ENCODE data around the gene WBP11. TPM values are rescaled to one million over a fixed set of nuclear protein-coding genes. Genes with fewer than 3 reads are reported as not detected.

WBP11 gene
- total RNA-seq, 2 experiments from 2014 or later, result 169 to 188 TPM

DNA sequence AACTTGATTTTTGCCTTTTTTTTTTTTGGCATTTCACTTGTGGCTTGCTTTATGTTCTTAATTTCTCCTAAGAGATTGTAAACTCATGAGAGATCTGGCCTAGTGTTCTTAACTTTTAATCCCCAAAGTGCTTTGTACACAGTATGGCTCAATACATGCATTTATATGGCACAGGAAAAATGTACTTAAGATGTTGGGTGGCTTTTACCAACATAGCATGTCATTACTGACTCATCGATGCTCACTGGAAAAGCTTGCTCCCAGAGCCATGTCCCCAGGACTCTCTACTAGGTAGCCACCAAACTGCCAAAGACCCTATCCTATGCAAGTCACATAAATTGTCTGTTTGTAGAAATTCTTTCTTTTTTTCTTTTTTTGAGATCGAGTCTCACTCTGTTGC lies 23.8 kb upstream of the WBP11 start:
- POLR2A ChIA-PET, result no interaction called here
- TF ChIP-seq, protein P1, sequence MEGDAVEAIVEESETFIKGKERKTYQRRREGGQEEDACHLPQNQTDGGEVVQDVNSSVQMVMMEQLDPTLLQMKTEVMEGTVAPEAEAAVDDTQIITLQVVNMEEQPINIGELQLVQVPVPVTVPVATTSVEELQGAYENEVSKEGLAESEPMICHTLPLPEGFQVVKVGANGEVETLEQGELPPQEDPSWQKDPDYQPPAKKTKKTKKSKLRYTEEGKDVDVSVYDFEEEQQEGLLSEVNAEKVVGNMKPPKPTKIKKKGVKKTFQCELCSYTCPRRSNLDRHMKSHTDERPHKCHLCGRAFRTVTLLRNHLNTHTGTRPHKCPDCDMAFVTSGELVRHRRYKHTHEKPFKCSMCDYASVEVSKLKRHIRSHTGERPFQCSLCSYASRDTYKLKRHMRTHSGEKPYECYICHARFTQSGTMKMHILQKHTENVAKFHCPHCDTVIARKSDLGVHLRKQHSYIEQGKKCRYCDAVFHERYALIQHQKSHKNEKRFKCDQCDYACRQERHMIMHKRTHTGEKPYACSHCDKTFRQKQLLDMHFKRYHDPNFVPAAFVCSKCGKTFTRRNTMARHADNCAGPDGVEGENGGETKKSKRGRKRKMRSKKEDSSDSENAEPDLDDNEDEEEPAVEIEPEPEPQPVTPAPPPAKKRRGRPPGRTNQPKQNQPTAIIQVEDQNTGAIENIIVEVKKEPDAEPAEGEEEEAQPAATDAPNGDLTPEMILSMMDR (IDR thresholded peaks at IDR 0.05), result no peak
- intact Hi-C loops (cut with DNase I, micrococcal nuclease), result no loop called here

DNA sequence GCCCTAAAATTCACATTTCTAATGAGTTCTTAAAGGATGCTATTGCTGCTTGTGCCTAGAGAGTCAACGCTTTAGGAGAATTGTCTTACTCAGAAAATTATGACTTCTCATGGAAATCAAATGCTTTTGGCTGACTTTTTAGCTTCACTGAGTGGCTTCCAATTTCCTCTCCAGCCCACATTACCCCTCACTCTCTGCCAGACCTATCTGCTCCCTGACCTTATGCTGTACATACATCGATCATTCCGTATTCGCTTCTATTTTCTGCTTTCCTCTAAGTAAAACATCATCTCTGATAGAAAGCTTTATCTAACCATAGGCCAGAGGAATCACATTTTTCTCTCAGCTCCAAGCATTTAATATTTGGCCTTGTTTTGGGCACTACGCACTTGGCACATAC lies 23.2 kb upstream of the WBP11 start:
- ChIA-PET POLR2A (no interaction called here), CTCF (no interaction called here)
- no peak overlapping the region for H3K4me3 ChIP-seq (ENCODE audit: low read length)
- intact Hi-C loops (cut with DNase I, micrococcal nuclease), result no loop called here
- no peaks in the 10 kb centered on the region for H3K36me3 Mint-ChIP-seq (ENCODE audit: low read depth)
- no peaks in the 10 kb centered on the region for H3K4me1 Mint-ChIP-seq (ENCODE audit: low read depth)
- no peaks in the 10 kb centered on the region for H3K4me1 ChIP-seq (ENCODE audit: insufficient read depth, low read length)
- H3K4me3 Mint-ChIP-seq, result no peak overlapping the region
- H3K27me3 ChIP-seq (ENCODE audit: control insufficient read depth in 1 of 2, insufficient read depth in 2 of 2, low read length in 2 of 2), result no peaks in the 10 kb centered on the region
- DNase-seq, result no peak
- H3K36me3 ChIP-seq (ENCODE audit: insufficient read depth, low read length), result no peaks in the 10 kb centered on the region
- H3K27me3 Mint-ChIP-seq, result peaks cover 2% of the 10 kb centered on the region
- no peaks in the 10 kb centered on the region for H3K9me3 Mint-ChIP-seq
- H3K9me3 ChIP-seq (ENCODE audit: control insufficient read depth in 1 of 2, insufficient read depth in 1 of 2, low read length in 2 of 2), result no peaks in the 10 kb centered on the region
- H3K27ac ChIP-seq (ENCODE audit: low read depth in 1 of 2, low read length in 2 of 2), result no peak overlapping the region
- H3K27ac Mint-ChIP-seq, result no peak overlapping the region
- TF ChIP-seq, protein P1 (IDR thresholded peaks at IDR 0.05), result no peak
- ATAC-seq (ENCODE audit: poor library complexity), result no peak

More for the DNA sequence above, 23.8 kb upstream of the WBP11 start:
- H3K4me3 ChIP-seq (ENCODE audit: low read length), result no peak overlapping the region
- H3K4me1 ChIP-seq (ENCODE audit: insufficient read depth, low read length), result no peaks in the 10 kb centered on the region
- no peak overlapping the region for H3K27ac ChIP-seq (ENCODE audit: low read depth in 1 of 2, low read length in 2 of 2)
- H3K4me1 Mint-ChIP-seq (ENCODE audit: low read depth), result no peaks in the 10 kb centered on the region
- H3K4me3 Mint-ChIP-seq, result no peak overlapping the region
- no peaks in the 10 kb centered on the region for H3K36me3 ChIP-seq (ENCODE audit: insufficient read depth, low read length)
- no peaks in the 10 kb centered on the region for H3K9me3 ChIP-seq (ENCODE audit: control insufficient read depth in 1 of 2, insufficient read depth in 1 of 2, low read length in 2 of 2)
- H3K27me3 ChIP-seq (ENCODE audit: control insufficient read depth in 1 of 2, insufficient read depth in 2 of 2, low read length in 2 of 2), result no peaks in the 10 kb centered on the region
- CTCF ChIA-PET, result no interaction called here
- DNase-seq, result no peak
- no peaks in the 10 kb centered on the region for H3K36me3 Mint-ChIP-seq (ENCODE audit: low read depth)
- no peaks in the 10 kb centered on the region for H3K9me3 Mint-ChIP-seq
- ATAC-seq (ENCODE audit: poor library complexity), result no peak
- no peaks in the 10 kb centered on the region for H3K27me3 Mint-ChIP-seq
- no peak overlapping the region for H3K27ac Mint-ChIP-seq

DNA sequence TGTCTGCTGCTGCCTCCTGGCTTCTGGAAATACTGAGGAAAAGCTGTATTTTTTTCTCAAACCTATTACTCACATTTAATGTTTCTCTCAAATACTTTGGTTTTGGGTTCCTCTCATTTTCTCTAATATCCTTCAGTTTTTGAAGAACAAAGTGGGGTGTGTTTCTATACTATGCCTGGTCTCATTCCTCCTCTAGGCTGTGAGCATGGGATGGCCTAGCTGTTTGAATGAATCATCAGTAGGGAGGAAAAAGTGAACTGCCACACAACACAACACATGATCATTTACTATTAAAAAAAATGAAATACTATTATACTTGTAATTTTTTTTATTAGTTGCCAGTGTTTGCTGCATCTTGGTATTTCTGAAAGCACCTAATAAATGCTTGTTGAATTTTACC lies 22.0 kb upstream of the WBP11 start:
- DNase-seq (no peak), ATAC-seq (ENCODE audit: poor library complexity) (no peak)
- H3K27ac Mint-ChIP-seq, result no peak overlapping the region
- intact Hi-C loops (cut with DNase I, micrococcal nuclease), result no loop called here
- ChIA-PET POLR2A (interaction anchor here (0.9 kb wide), 1 partner anchor 11 kb away, joined by 4 read pairs; no protein-coding TSS in a partner anchor), CTCF (interaction anchor here (0.7 to 1.2 kb wide), 2 partner anchors 16 to 55 kb away, joined by 3 to 4 read pairs; no protein-coding TSS in a partner anchor)
- H3K27me3 Mint-ChIP-seq, result peaks cover 5% of the 10 kb centered on the region
- H3K27ac ChIP-seq (ENCODE audit: low read depth in 1 of 2, low read length in 2 of 2), result no peak overlapping the region
- TF ChIP-seq, protein P1 (IDR thresholded peaks at IDR 0.05), result no peak
- no peaks in the 10 kb centered on the region for H3K36me3 ChIP-seq (ENCODE audit: insufficient read depth, low read length)
- H3K4me1 Mint-ChIP-seq (ENCODE audit: low read depth), result no peaks in the 10 kb centered on the region
- H3K4me1 ChIP-seq (ENCODE audit: insufficient read depth, low read length), result no peaks in the 10 kb centered on the region
- H3K36me3 Mint-ChIP-seq (ENCODE audit: low read depth), result no peaks in the 10 kb centered on the region
- H3K27me3 ChIP-seq (ENCODE audit: control insufficient read depth in 1 of 2, insufficient read depth in 2 of 2, low read length in 2 of 2), result no peaks in the 10 kb centered on the region
- H3K4me3 Mint-ChIP-seq, result no peak overlapping the region
- no peaks in the 10 kb centered on the region for H3K9me3 Mint-ChIP-seq
- H3K9me3 ChIP-seq (ENCODE audit: control insufficient read depth in 1 of 2, insufficient read depth in 1 of 2, low read length in 2 of 2), result no peaks in the 10 kb centered on the region
- no peak overlapping the region for H3K4me3 ChIP-seq (ENCODE audit: low read length)

Data from CD4-positive, alpha-beta T cell (primary cell).